GM21390 (cell line): ENCODE data around the gene ZBTB38.
A peak's percentile ranks its signal among the peaks of the same experiment; 100 is the strongest.

Experiments used
- ATAC-seq: cut with Tn5 transposase; IDR thresholded peaks from one replicate; pipeline ENCODE4 v1.9.1; 2021; ENCODE audit not compliant: unreplicated experiment

Gene ZBTB38

GRCh38 chr3:141384575-141384974, 16.3 kb downstream of the ZBTB38 start:
- no peak for ATAC-seq

- ATAC-seq = no peak
Measured at GRCh38 chr3:141385406-141386125, 17.3 kb downstream of the ZBTB38 start.

- ATAC-seq = no peak
Measured at GRCh38 chr3:141386126-141386488, 17.8 kb downstream of the ZBTB38 start.

- peak; percentile 30 for ATAC-seq
Measured at GRCh38 chr3:141386611-141387111, 18.4 kb downstream of the ZBTB38 start.

GRCh38 chr3:141387516-141387915, 19.2 kb downstream of the ZBTB38 start:
- ATAC-seq = no peak

- ATAC-seq = no peak
Measured at GRCh38 chr3:141388395-141388794, 20.1 kb downstream of the ZBTB38 start.

- ATAC-seq = peak; percentile 33
Measured at GRCh38 chr3:141388823-141389621, 20.7 kb downstream of the ZBTB38 start.

GRCh38 chr3:141389703-141390102, 21.4 kb downstream of the ZBTB38 start:
- ATAC-seq = no peak

- no peak for ATAC-seq
Measured at GRCh38 chr3:141390747-141391146, 22.4 kb downstream of the ZBTB38 start.

- no peak for ATAC-seq
Measured at GRCh38 chr3:141391298-141391990, 23.1 kb downstream of the ZBTB38 start.

GRCh38 chr3:141391991-141392316, 23.6 kb downstream of the ZBTB38 start:
- ATAC-seq = no peak

GRCh38 chr3:141392416-141392815, 24.1 kb downstream of the ZBTB38 start:
- no peak for ATAC-seq

GRCh38 chr3:141392897-141393734, 24.8 kb downstream of the ZBTB38 start:
- ATAC-seq = no peak

- ATAC-seq = no peak
Measured at GRCh38 chr3:141393735-141394076, 25.4 kb downstream of the ZBTB38 start.

- no peak for ATAC-seq
Measured at GRCh38 chr3:141394560-141394959, 26.3 kb downstream of the ZBTB38 start.

GRCh38 chr3:141395005-141395589, 26.8 kb downstream of the ZBTB38 start:
- no peak for ATAC-seq

GRCh38 chr3:141397996-141398395, 29.7 kb downstream of the ZBTB38 start:
- no peak for ATAC-seq

GRCh38 chr3:141399200-141399599, 30.9 kb downstream of the ZBTB38 start:
- ATAC-seq = no peak

GRCh38 chr3:141400073-141400971, 32.0 kb downstream of the ZBTB38 start:
- no peak for ATAC-seq

GRCh38 chr3:141401095-141401494, 32.8 kb downstream of the ZBTB38 start:
- no peak for ATAC-seq
